NCI-H2227 treated with DMSO at 0.1 percent for 48 hours (cell line): ENCODE data around the gene MARK2.
A peak's percentile ranks its signal among the peaks of the same experiment; 100 is the strongest.
"Not testable (repeated sequence)": the region's sequence is repeated elsewhere in the genome, so short reads cannot be mapped to it uniquely, and the experiment has no call there.

ENCODE experiments used
- DNase-seq: peaks from one replicate; lab custom pipeline; 2025; lab: John Stamatoyannopoulos, UW

MARK2 gene

GRCh38 chr11:63838678-63839507 is at the start of gene MARK2:
Gene MARK2, plus strand, starts transcription at chr11:63839110. Its CDS starts 397 bp downstream, at chr11:63839507.
- DNase-seq, result peak; percentile 99

DNA sequence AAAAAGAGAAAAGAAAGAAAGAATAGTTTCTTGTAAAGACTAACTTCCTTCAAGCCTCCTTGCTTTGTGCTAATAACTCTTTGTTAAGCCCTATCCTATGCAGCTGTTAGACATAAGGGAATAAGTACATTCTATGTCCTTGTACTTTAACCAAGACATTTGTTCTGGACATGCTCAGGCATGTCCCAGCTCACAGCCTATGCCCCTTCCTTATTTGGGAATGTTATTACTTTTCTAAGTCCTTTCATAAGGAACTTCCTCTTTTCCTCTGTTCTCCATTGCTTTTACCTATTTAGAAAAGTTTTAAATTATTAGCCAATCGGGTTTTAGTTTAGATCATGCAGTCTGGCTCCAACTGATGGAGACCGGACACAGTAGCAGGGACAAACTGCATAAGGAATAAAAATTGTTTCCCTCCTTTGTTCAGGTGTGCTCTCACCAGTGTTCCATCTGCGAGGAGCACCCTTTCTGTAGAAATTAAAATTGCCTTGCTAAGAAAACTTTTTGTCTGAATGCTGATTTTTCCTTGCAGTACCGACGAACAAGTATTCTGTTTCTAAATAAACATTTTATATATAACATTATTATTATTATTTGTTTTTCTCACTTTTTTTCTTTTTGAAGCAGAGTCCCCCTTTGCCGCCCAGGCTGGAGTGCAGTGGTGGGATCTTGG is 47.3 kb upstream of the MARK2 start:
- no peak for DNase-seq

- DNase-seq, result no peak
Measured at GRCh38 chr11:63793161-63793560, 45.7 kb upstream of the MARK2 start.

DNA sequence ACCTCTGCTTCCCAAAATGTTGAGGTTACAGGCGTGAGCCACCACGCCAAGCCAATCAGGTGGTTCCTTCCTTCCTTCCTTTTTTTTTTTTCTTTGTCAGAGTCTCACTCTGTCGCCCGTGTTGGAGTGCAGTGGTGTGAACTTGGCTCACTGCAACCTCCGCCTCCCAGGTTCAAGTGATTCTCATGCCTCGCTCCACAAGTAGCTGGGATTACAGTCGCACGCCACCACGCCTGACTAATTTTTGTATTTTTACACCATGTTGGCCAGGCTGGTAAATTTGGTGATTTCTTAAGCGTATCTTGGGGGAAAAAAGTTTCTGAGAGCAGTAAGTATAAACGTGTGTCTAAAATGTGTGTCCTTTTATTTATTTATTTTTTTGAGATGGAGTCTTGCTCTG is 43.8 kb upstream of the MARK2 start:
- DNase-seq, result no peak

GRCh38 chr11:63800921-63801320 is 38.0 kb upstream of the MARK2 start:
- DNase-seq, result no peak

DNA sequence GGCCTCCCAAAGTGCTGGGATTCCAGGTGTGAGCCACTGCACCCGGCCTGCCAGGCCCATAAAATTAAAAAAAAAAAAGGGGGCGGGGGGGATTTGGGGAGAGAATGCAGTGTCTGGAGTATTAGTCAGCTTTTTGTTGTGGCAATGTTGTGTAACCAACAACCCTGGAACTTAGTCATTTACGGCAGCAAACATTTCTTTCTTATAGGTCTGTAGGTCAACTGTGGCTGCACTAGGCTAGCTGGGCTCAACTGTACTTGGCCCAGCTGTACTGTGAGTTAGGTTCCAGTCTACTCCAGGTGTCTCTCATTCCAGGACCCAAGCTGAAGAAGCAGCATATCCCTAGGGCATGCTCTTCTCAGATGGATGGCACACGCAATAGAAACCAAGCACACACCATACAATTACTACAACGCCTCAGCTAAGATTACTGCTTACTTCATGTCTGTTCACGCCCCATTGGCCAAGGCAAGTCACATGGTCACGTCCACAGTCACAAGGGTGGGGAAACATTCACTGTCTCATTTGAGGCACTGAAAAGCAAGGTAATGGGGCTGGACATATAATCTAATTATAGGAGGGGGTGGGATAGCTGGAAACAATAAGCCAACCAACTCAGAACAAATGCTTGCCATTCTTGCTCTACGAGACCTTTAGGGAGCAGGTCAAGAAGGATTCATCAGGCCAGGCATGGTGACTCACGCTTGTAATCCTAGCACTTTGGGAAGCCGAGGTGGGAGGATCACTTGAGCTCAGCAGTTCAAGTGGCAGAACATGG is 36.1 kb upstream of the MARK2 start:
- peak; percentile 83 for DNase-seq

- no peak for DNase-seq
Measured at GRCh38 chr11:63804259-63804658, 34.7 kb upstream of the MARK2 start.

DNA sequence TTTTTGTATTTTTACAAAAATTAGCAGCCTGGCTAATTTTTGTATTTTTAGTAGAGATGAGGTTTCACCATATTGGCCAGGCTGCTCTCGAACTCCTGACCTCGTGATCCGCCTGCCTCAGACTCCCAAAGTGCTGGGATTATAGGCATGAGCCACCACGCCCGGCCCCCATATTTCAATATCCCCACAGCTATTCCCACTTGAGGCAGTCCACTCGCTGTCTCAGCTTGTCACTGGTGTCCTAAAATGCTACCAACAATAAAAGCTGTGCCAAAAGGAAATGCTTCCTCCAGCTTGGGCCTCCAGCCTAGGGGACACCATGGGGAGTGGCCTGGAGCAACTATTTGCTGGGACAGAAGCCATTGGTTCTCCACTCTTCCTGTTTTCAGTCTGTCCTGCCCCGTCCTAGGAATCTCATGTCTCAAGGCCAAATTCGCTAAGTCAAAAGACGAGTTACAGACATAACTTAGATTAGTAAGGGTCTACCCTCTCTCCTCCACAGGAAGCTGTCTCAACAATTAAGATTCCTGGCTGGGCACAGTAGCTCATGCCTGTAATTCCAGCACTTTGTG is 33.0 kb upstream of the MARK2 start:
- DNase-seq, result no peak

- DNase-seq, result not testable (repeated sequence)
Measured at GRCh38 chr11:63810383-63810782, 28.5 kb upstream of the MARK2 start.

DNA sequence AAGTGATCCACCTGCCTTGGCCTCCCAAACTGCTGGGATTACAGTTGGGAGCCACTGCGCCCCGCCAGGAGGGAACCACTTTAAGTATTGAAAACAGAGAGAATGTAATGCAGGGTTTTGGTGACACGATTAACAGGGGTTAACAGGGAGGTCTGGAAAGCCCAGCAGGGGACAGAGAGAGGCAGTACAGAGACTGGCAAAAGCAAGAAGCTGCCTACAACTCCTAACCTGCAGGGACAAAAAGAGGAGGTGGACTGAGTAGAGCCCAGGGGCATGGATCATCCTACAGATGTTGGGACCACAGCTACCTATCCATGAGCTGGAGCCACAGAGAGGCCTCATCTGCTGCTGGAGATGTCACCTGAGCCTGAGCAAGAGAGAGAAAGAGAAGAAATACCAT is 27.4 kb upstream of the MARK2 start:
- DNase-seq, result peak; percentile 22

GRCh38 chr11:63813035-63813562 is 25.8 kb upstream of the MARK2 start, which contains the start of gene SPINDOC:
Gene SPINDOC, plus strand, starts transcription at chr11:63813456. Its CDS starts 231 bp downstream, at chr11:63813687.
- DNase-seq, result peak; percentile 70

- no peak for DNase-seq
Measured at GRCh38 chr11:63813563-63814382, 25.1 kb upstream of the MARK2 start.

- DNase-seq, result peak; percentile 13
Measured at GRCh38 chr11:63814383-63814736, 24.6 kb upstream of the MARK2 start.

DNA sequence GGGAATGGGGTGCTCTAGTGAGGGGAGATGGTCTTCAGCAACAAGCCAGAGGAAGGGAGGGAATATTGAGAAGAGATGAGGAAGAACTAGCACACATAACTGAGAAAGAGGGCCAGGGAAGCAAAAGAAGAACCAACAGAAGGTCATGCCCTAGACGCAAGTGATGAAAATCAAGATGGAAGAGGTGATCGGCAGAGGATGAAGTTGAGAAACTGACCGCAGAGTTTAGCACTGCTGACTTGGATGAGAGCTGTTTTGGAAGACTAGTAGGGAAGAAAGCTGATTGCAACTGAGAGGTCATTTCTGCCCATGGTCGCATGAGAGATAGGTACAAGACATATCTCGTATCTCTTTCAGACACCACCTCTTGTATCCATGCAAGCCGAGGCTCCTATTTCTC is 22.7 kb upstream of the MARK2 start:
- no peak for DNase-seq

GRCh38 chr11:63816732-63817131 is 22.2 kb upstream of the MARK2 start:
- no peak for DNase-seq

- DNase-seq, result no peak
Measured at GRCh38 chr11:63817758-63818498, 21.0 kb upstream of the MARK2 start.

DNA sequence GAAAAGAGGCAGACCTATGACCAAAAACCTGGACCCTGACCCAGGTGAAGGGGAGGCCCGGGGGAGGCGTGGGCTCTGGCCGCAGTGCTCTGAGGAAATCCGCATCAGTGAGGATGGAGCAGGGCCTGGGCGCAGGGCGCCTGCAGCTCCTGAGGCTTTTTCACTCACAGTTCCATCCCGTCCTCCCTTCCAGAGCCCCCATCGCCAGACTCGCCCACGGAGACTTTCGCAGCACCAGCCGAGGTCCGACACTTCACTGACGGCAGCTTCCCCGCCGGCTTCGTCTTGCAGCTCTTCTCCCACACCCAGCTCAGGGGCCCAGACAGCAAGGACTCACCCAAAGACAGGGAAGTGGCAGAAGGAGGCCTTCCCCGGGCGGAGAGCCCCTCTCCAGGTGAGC is 20.3 kb upstream of the MARK2 start:
- DNase-seq, result no peak

- no peak for DNase-seq
Measured at GRCh38 chr11:63821411-63821810, 17.5 kb upstream of the MARK2 start.

DNA sequence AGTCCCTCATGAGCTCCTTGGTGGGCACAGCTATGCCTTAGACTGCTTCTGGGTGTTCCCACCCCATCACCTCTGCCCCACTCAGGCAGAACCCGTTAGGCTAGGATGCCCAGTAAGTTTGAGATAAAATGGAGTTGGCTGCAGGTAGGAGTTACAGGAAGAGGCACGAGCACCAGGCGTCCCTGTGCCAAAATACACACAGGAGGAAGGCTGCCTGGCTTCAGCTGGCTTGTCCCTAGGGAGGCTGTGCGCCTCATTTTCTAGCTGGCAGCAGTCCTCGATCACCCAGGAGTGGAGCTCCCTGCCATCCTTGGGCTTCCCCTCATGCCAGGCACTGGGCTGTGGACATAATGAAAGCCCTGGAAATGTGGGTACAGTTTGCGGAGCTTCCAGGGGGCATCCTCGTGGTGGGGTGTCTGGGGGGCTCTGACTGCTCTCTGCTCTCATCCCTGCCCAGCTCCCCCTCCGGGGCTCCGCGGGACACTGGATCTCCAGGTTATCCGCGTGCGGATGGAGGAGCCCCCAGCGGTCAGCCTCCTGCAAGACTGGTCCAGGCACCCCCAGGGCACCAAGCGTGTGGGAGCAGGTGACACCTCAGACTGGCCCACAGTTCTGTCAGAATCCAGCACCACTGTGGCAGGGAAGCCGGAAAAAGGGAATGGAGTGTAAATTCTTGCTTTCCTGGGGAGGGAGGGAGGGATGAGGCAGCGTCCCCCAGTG is 12.3 kb upstream of the MARK2 start:
- no peak for DNase-seq
